T follicular helper cell (primary cell): ENCODE measurements around the gene PCSK2.

ENCODE experiments used
- DNase-seq: peaks from one replicate; pipeline ENCODE4 v3.0.0-alpha.2; 2020; ENCODE audit warnings: low read depth

Gene PCSK2

DNA sequence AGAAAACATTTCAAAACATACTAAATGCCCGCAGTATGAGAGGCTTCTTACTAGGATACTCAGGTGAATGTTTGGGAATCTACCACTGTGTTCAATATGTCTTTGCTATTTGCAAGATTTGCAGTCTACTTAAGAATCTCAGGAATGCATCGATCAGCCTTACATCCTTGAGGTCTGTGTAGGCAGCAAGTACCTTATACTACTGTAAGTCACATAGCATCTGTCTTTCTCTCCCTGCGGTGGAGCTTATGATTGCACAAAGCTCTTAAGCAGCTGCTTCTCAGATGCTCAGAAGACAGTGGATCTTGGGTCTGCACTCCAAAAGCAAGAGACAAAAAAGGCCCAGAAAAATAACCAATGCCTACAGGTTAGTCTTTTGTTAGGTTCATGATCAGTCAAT is 21.4 kb downstream of the PCSK2 start:
- no peak for DNase-seq

- no peak for DNase-seq
These were observed 35.9 kb downstream of the PCSK2 start for GRCh38 chr20:17262786-17263185.

GRCh38 chr20:17273717-17274116 is 46.9 kb downstream of the PCSK2 start:
- DNase-seq = no peak

- DNase-seq = no peak
These were observed 49.3 kb downstream of the PCSK2 start for GRCh38 chr20:17276101-17276500.

DNA sequence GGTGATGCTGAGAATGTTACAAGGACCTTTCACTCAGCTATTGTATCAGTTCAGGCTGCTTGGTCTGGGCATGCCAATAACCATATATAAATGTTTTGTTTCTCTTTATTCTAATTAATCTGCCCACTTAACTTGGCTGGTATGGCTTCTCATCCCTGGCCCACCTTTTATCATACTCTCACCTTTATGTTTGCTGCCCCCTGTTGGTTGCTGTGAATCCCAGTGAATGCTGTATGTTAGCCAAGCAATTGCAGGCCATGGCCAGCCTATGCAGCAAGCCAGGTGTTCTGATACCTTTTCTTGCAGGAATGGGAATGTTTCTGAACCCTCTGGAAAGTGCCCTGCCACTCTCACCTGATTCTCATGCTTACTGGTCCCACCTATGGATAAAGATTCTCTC is 54.6 kb downstream of the PCSK2 start:
- no peak for DNase-seq

DNA sequence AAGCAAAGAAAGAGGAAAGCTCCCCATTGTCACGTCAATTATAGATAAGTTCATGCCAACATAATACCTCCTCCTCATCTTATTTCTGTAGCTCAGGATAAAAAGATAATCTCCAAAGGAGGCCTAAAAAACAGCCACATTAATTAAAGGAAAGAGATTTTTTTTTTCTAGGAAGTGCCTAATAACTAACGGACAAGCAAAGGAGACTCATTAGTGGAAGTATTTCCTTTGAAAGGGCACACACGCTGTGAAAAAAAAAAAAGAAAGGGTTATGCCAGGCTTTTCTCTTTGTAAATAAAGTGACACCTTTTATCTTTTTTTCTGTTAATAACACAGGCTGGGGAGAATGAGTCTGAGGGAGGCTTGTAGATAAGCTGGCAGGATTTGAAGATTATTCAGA is 55.7 kb downstream of the PCSK2 start:
- no peak for DNase-seq

DNA sequence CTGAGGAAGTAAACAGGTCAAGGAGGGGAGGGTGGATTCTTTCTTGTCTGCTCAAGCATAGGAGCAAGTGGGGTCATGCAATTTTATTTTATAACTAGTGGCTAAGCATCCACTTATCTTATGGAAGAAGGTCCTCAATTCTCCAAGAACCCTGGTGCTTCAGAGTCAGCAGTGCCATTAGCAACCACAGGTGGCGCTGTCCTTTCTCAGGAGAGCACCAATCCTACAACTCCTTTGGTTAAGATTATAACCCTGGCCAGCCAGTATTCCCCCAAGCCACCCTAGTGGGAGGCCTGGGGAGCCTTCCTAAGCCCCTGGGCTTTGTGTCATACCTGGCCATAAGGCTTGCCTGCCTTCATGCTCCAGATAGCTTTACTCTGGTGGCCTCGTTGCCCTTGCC is 60.7 kb downstream of the PCSK2 start:
- no peak for DNase-seq

DNA sequence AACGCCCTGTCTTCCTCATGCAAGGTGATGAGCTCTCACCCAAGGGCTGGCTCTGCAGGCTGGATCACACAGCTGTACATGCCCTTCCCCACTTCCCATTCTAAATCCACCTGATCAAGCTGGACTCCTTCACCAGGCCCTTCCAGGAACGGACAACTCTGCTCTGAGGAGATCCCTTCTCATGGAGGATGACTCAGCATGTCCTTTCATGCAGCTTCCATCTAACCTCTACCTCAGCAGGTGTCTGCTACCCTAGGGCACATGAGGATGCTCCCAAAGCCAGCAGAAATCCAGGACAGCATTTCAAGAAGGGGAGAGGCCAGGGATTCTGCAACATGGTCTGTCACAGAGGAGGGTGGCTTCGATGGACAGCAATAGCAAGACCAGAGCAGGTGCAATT is 61.2 kb downstream of the PCSK2 start:
- DNase-seq = no peak

GRCh38 chr20:17295151-17295726 is 68.4 kb downstream of the PCSK2 start:
- no peak for DNase-seq

- no peak for DNase-seq
These were observed 69.2 kb downstream of the PCSK2 start for GRCh38 chr20:17295991-17296390.

GRCh38 chr20:17298171-17298570 is 71.3 kb downstream of the PCSK2 start:
- DNase-seq = no peak

GRCh38 chr20:17298751-17299150 is 71.9 kb downstream of the PCSK2 start:
- no peak for DNase-seq

GRCh38 chr20:17300113-17300512 is 73.3 kb downstream of the PCSK2 start:
- DNase-seq = no peak

- no peak for DNase-seq
These were observed 77.9 kb downstream of the PCSK2 start for GRCh38 chr20:17304774-17305173.

DNA sequence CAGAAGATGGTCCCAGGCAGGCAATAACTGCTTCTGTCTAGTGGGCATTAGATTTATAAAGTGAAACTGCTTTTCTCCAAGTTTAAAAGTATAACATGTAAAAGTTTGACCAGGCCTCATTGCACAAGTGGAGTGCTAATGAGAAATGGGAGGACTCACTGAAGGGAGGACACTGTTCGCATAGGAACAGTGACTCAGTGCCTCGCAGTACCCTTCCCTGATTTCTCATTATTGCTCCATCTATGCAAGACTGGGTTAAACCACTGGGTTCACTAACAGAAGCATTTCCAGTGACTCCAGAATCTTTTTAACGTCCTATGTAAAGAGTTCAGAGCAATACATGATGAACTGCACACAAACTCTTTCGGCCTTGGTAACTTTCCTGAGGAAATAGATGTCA is 79.6 kb downstream of the PCSK2 start:
- no peak for DNase-seq

GRCh38 chr20:17314264-17314663 is 87.4 kb downstream of the PCSK2 start:
- no peak for DNase-seq

DNA sequence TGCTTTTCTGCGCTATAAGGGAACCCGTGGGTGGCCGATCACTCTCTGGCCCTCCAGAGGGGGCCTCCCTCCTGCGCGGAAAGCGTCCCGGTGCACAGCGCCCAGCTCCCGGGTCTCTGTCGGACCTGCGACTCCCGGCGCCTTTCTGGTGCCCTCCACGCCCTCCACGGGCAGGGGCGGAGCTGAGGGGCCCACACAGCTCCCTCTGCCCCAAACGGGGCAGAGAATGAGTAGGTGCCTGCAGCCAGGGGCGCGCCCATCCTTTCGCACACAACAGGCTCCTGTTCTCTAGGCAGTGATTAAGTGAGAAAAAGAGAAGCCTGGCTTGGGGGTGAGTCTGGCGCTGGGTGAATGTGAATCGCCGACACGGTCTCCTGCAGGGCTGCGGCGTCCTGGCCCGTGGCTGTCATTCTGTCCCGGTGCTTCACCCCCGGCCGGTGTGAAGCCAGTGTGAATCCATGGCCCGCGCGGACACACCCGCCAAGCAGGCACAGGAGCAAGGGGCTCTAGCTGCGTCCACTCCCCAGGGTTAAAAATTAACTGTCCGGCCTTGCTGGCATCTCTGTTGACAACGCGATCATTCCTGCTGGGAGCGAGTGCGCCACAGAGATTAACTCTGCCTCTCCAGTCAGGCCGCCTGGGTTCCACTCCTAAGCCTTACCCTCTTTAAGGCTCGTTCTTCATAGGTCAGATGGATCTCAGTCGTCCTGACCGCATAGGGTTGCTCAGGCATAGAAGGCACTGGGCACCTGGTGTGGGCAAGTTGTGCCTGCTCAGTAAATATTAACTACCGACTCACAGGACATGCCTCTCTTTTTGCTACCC is 88.8 kb downstream of the PCSK2 start:
- no peak for DNase-seq

DNA sequence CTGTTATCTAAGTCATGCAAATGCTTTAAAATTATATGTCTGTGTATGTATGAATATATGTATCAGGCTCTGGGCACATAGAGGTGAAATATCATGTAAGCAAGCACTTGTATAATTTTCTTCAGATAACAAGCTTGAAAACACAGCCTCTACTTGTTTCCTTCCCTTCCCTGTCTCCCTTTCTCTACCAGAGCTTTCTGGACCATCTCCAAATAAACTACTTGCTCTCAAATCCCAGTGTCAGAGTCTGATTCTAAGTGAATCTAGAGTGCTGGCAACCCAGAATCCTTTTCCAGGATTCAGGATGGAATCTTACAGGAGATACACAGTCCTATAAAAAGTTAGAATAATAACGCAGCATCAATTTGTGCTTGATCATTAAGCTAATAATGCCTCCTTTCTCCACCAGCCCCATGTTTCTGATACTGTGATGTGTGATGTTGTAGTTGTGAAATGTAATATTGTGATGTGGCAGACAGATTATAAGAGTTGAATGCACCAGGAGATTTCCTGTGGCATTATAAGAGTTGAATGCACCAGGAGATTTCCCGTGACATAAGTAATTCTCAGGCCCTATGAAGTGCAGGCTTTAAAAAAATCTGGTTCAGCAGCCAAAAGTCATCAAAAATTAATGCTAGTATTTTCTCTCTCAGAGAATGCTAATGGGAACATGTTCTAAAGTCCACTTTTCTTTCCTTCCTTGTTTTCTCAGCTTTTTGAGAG is 89.6 kb downstream of the PCSK2 start:
- DNase-seq = no peak

GRCh38 chr20:17317341-17317740 is 90.5 kb downstream of the PCSK2 start:
- DNase-seq = no peak

DNA sequence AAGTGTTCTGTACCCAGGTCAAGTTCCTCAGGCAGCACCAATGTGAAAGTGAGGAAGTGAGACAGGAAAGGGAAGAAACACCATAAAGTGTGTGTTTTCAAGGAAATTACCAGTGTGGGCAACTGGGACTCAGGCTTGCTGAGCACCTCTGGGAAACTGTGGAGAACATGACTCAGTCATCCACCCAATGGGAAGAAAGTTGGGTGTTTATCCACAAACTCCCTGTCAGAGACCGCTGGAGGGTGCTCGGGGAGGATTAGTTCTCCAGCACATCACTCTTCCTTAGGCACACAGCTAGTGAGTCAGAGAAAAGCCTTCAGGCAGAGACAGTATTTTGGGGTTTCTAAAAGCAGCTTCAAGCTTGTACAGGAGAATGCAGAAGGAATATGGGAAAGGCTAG is 93.6 kb downstream of the PCSK2 start:
- no peak for DNase-seq

DNA sequence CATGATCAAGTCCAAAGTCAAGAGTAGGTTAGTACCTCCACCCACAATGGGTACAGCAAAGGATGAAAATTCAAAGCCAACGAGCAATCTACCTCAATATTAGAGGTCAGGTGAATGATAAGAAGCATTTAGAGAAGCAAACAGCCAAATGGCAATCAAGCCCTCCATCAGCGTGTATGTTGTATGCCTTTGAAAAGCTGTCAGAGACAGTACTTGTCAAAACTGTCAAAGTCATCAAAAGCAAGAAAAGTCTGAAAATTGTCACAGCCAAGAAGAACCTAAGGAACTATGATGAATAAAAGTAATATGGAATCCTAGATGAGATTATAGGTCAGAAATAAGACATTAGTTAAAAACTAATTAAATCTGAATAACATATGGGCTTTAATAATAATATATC is 99.3 kb downstream of the PCSK2 start:
- no peak for DNase-seq

- DNase-seq = no peak
These were observed 100.6 kb downstream of the PCSK2 start for GRCh38 chr20:17327185-17328148.
